ENCODE results near the gene TMEM244. TPM values are rescaled to one million over a fixed set of nuclear protein-coding genes. Genes with fewer than 3 reads are reported as not detected.

Gene TMEM244
- total and polyA plus RNA-seq, 9 of the 15 experiments (the other 6 are each of a cell fraction or from before 2014, with no cell fraction given), result not detected

DNA sequence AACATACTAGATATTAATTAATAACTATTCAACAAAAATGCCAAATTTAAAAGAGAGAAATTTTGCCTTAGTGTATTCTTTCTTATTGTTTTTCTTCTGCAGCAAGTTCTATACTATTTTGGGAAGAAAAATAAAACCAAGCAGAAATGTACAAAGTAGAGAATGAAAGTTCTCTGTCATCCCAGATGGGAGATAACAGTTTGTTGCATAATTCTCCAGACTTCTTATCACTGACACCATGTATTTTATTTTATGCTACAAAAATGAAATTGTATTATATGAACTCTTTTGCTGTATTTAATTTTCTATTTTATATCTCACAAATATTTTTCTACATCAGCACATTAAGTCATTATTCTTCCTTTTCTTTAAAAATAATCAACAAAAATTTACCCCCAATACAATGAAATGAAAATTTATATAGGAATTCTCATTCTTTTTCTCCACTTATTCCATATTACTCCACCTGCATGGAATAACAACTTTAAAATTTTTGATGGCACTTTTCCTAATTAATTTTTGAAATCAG, 18.2 kb downstream of the TMEM244 start (continued):
- TF ChIP-seq BRD9 (IDR thresholded peaks at IDR 0.05; ENCODE audit: low read depth, partially characterized antibody) (no peak), TAL1 (IDR thresholded peaks at IDR 0.05) (peak; percentile 40; the same call in 1 of the 2 replicates), HDGF (IDR thresholded peaks at IDR 0.05) (no peak), NCOR1 (IDR thresholded peaks at IDR 0.05) (peak; percentile 21; the same call in 1 of the 2 replicates), SMAD4 (CRISPR knock-in tag; conservative IDR thresholded peaks at IDR 0.05) (0 out of 2 replicates have a peak, but pooled peaks have one; percentile 31), MEIS2 (IDR thresholded peaks at IDR 0.05; ENCODE audit: partially characterized antibody) (peak; percentile 30), MAFF (IDR thresholded peaks at IDR 0.05; ENCODE audit: low read length) (peak; percentile 25; the same call in 1 of the 2 replicates), ZNF408 (CRISPR knock-in tag; IDR thresholded peaks at IDR 0.05; ENCODE audit: low read depth) (no peak), SOX6 (IDR thresholded peaks at IDR 0.05) (peak; percentile 69; the same call in 1 of the 2 replicates), CEBPB (tag; IDR thresholded peaks at IDR 0.05) (peak; percentile 93), JUNB (CRISPR knock-in tag; conservative IDR thresholded peaks at IDR 0.05) (no peak), C11orf30 (IDR thresholded peaks at IDR 0.05; ENCODE audit: low read depth) (peak; percentile 68), RFX1 (IDR thresholded peaks at IDR 0.05) (no peak), NFE2 (IDR thresholded peaks at IDR 0.05; ENCODE audit: low read depth) (peak; percentile 78), CBFA2T3 (IDR thresholded peaks at IDR 0.05) (peak; percentile 46; the same call in 1 of the 2 replicates), CEBPG (CRISPR knock-in tag; IDR thresholded peaks at IDR 0.05) (no peak), CEBPG (tag; conservative IDR thresholded peaks at IDR 0.05 in 1 of 2, IDR thresholded peaks at IDR 0.05 in 1 of 2) (peak; percentile 54 to 91; a peak in 3 of 4 replicates)
- TF ChIP-seq, protein P1, sequence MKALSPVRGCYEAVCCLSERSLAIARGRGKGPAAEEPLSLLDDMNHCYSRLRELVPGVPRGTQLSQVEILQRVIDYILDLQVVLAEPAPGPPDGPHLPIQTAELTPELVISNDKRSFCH (CRISPR knock-in tag; IDR thresholded peaks at IDR 0.05), result no peak
- TF ChIP-seq, protein P1 (tag; IDR thresholded peaks at IDR 0.05), result no peak
- TF ChIP-seq, protein P2, sequence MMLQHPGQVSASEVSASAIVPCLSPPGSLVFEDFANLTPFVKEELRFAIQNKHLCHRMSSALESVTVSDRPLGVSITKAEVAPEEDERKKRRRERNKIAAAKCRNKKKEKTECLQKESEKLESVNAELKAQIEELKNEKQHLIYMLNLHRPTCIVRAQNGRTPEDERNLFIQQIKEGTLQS (IDR thresholded peaks at IDR 0.05), result peak; percentile 67
- TF ChIP-seq, protein P2 (CRISPR knock-in tag; conservative IDR thresholded peaks at IDR 0.05), result no peak

All from K562 (cell line).